Activated naive CD8-positive, alpha-beta T cell treated with anti-CD3 and anti-CD28 coated beads, Interleukin-2, amount 50 U/mL, for 24 hours (primary cell): ENCODE data around the gene SPRR3.

Experiments
- ATAC-seq: fragments of 150-1000 bp; cut with Tn5 transposase; one replicate; pipeline ENCODE4 v1.10.0; 2021
- DNase-seq: peaks from one replicate; pipeline ENCODE4 v3.0.0; 2021
- H3K27ac Mint-ChIP-seq: one replicate; pipeline ENCODE4 v1.8.0; 2021; ENCODE audit warnings: mild to moderate bottlenecking, mixed read lengths
- H3K27me3 Mint-ChIP-seq: one replicate; pipeline ENCODE4 v1.8.0; 2021; ENCODE audit warnings: mixed read lengths
- H3K36me3 Mint-ChIP-seq: one replicate; pipeline ENCODE4 v1.8.0; 2021; ENCODE audit warnings: low read depth, mixed read lengths
- H3K4me1 Mint-ChIP-seq: one replicate; pipeline ENCODE4 v1.8.0; 2021; ENCODE audit warnings: mixed read lengths
- H3K4me3 Mint-ChIP-seq: one replicate; pipeline ENCODE4 v1.8.0; 2021; ENCODE audit warnings: mild to moderate bottlenecking, moderate library complexity, mixed read lengths
- H3K9me3 Mint-ChIP-seq: one replicate; pipeline ENCODE4 v1.8.0; 2021; ENCODE audit warnings: mixed read lengths

SPRR3 gene

GRCh38 chr1:153001382-153001781 is at the start of gene SPRR3:
Gene SPRR3, plus strand, starts transcription at chr1:153001749. Its CDS starts 1,272 bp downstream, at chr1:153003021.
- Mint-ChIP-seq H3K4me1 (no peaks in the 10 kb centered on the region), H3K4me3 (no peak within 1 kb of the TSS), H3K36me3 (no peaks in the 10 kb centered on the region), H3K27ac (no peak within 1 kb of the TSS), H3K27me3 (peaks cover 16% of the 10 kb centered on the region), H3K9me3 (no peaks in the 10 kb centered on the region)
- ATAC-seq (no peak), DNase-seq (no peak)

- H3K36me3 Mint-ChIP-seq, result no peaks in the 10 kb centered on the region
- ATAC-seq, result no peak
These were observed 47.8 kb upstream of the SPRR3 start for GRCh38 chr1:152953761-152954160.

GRCh38 chr1:152954436-152954835 is 47.1 kb upstream of the SPRR3 start:
- no peak overlapping the region for H3K27ac Mint-ChIP-seq
- H3K27me3 Mint-ChIP-seq, result peaks cover 3% of the 10 kb centered on the region
- H3K4me3 Mint-ChIP-seq, result no peak overlapping the region
- no peak for ATAC-seq
- no peaks in the 10 kb centered on the region for H3K4me1 Mint-ChIP-seq
- no peaks in the 10 kb centered on the region for H3K36me3 Mint-ChIP-seq
- peaks cover 4% of the 10 kb centered on the region for H3K9me3 Mint-ChIP-seq
- no peak for DNase-seq

More at GRCh38 chr1:152953761-152954160, 47.8 kb upstream of the SPRR3 start:
- no peak overlapping the region for H3K27ac Mint-ChIP-seq
- no peak overlapping the region for H3K4me3 Mint-ChIP-seq
- H3K9me3 Mint-ChIP-seq, result peaks cover 4% of the 10 kb centered on the region
- no peak for DNase-seq
- no peaks in the 10 kb centered on the region for H3K4me1 Mint-ChIP-seq
- peaks cover 3% of the 10 kb centered on the region for H3K27me3 Mint-ChIP-seq

GRCh38 chr1:152957561-152957960 is 44.0 kb upstream of the SPRR3 start:
- no peaks in the 10 kb centered on the region for H3K36me3 Mint-ChIP-seq
- H3K27ac Mint-ChIP-seq, result no peak overlapping the region
- H3K27me3 Mint-ChIP-seq, result no peaks in the 10 kb centered on the region
- no peak overlapping the region for H3K4me3 Mint-ChIP-seq
- peaks cover 4% of the 10 kb centered on the region for H3K9me3 Mint-ChIP-seq
- DNase-seq (no peak), ATAC-seq (no peak)
- H3K4me1 Mint-ChIP-seq, result no peaks in the 10 kb centered on the region

GRCh38 chr1:152959273-152959672 is 42.3 kb upstream of the SPRR3 start:
- no peak overlapping the region for H3K4me3 Mint-ChIP-seq
- H3K9me3 Mint-ChIP-seq, result peaks cover 4% of the 10 kb centered on the region
- DNase-seq (no peak), ATAC-seq (no peak)
- no peak overlapping the region for H3K27ac Mint-ChIP-seq
- no peaks in the 10 kb centered on the region for H3K36me3 Mint-ChIP-seq
- no peaks in the 10 kb centered on the region for H3K27me3 Mint-ChIP-seq
- no peaks in the 10 kb centered on the region for H3K4me1 Mint-ChIP-seq

GRCh38 chr1:152959801-152960451 is 41.6 kb upstream of the SPRR3 start:
- H3K27ac Mint-ChIP-seq, result no peak overlapping the region
- ATAC-seq (no peak), DNase-seq (no peak)
- H3K36me3 Mint-ChIP-seq, result no peaks in the 10 kb centered on the region
- no peaks in the 10 kb centered on the region for H3K4me1 Mint-ChIP-seq
- H3K9me3 Mint-ChIP-seq, result peaks cover 2% of the 10 kb centered on the region
- no peaks in the 10 kb centered on the region for H3K27me3 Mint-ChIP-seq
- no peak overlapping the region for H3K4me3 Mint-ChIP-seq

GRCh38 chr1:152960452-152961044 is 41.0 kb upstream of the SPRR3 start:
- no peak for DNase-seq
- no peaks in the 10 kb centered on the region for H3K27me3 Mint-ChIP-seq
- H3K36me3 Mint-ChIP-seq, result no peaks in the 10 kb centered on the region
- no peak overlapping the region for H3K4me3 Mint-ChIP-seq
- H3K4me1 Mint-ChIP-seq, result no peaks in the 10 kb centered on the region
- H3K27ac Mint-ChIP-seq, result no peak overlapping the region
- H3K9me3 Mint-ChIP-seq, result no peaks in the 10 kb centered on the region
- no peak for ATAC-seq

GRCh38 chr1:152961226-152961891 is 40.2 kb upstream of the SPRR3 start:
- Mint-ChIP-seq H3K36me3 (no peaks in the 10 kb centered on the region), H3K27me3 (no peaks in the 10 kb centered on the region), H3K9me3 (no peaks in the 10 kb centered on the region), H3K27ac (no peak overlapping the region), H3K4me3 (no peak overlapping the region), H3K4me1 (no peaks in the 10 kb centered on the region)
- ATAC-seq (no peak), DNase-seq (no peak)

- Mint-ChIP-seq H3K9me3 (no peaks in the 10 kb centered on the region), H3K36me3 (no peaks in the 10 kb centered on the region), H3K27me3 (peaks cover 6% of the 10 kb centered on the region), H3K4me1 (no peaks in the 10 kb centered on the region), H3K4me3 (no peak overlapping the region), H3K27ac (no peak overlapping the region)
- no peak for ATAC-seq
- DNase-seq, result no peak
These were observed 38.6 kb upstream of the SPRR3 start for GRCh38 chr1:152962876-152963415.

GRCh38 chr1:152964536-152964935 is 37.0 kb upstream of the SPRR3 start:
- Mint-ChIP-seq H3K9me3 (no peaks in the 10 kb centered on the region), H3K27ac (no peak overlapping the region), H3K27me3 (peaks cover 6% of the 10 kb centered on the region), H3K4me1 (no peaks in the 10 kb centered on the region), H3K36me3 (no peaks in the 10 kb centered on the region), H3K4me3 (no peak overlapping the region)
- DNase-seq, result no peak
- ATAC-seq, result no peak

GRCh38 chr1:152965853-152966252 is 35.7 kb upstream of the SPRR3 start:
- Mint-ChIP-seq H3K4me1 (no peaks in the 10 kb centered on the region), H3K27me3 (peaks cover 6% of the 10 kb centered on the region), H3K4me3 (no peak overlapping the region), H3K36me3 (no peaks in the 10 kb centered on the region), H3K9me3 (no peaks in the 10 kb centered on the region), H3K27ac (no peak overlapping the region)
- no peak for ATAC-seq
- DNase-seq, result no peak

- Mint-ChIP-seq H3K9me3 (no peaks in the 10 kb centered on the region), H3K27ac (no peak overlapping the region), H3K4me3 (no peak overlapping the region), H3K36me3 (no peaks in the 10 kb centered on the region), H3K4me1 (no peaks in the 10 kb centered on the region), H3K27me3 (peaks cover 6% of the 10 kb centered on the region)
- ATAC-seq (no peak), DNase-seq (no peak)
These were observed 34.3 kb upstream of the SPRR3 start for GRCh38 chr1:152967201-152967600.

- Mint-ChIP-seq H3K4me1 (no peaks in the 10 kb centered on the region), H3K4me3 (no peak overlapping the region), H3K9me3 (no peaks in the 10 kb centered on the region), H3K27ac (no peak overlapping the region), H3K36me3 (no peaks in the 10 kb centered on the region), H3K27me3 (peaks cover 6% of the 10 kb centered on the region)
- ATAC-seq (no peak), DNase-seq (no peak)
These were observed 33.3 kb upstream of the SPRR3 start for GRCh38 chr1:152968248-152968647.

GRCh38 chr1:152969036-152969435 is 32.5 kb upstream of the SPRR3 start:
- peaks cover 6% of the 10 kb centered on the region for H3K27me3 Mint-ChIP-seq
- no peaks in the 10 kb centered on the region for H3K9me3 Mint-ChIP-seq
- no peak overlapping the region for H3K4me3 Mint-ChIP-seq
- DNase-seq (no peak), ATAC-seq (no peak)
- no peaks in the 10 kb centered on the region for H3K36me3 Mint-ChIP-seq
- no peak overlapping the region for H3K27ac Mint-ChIP-seq
- no peaks in the 10 kb centered on the region for H3K4me1 Mint-ChIP-seq

- Mint-ChIP-seq H3K4me3 (no peak within 1 kb of the TSS), H3K4me1 (no peaks in the 10 kb centered on the region), H3K27ac (no peak within 1 kb of the TSS), H3K27me3 (peaks cover 13% of the 10 kb centered on the region), H3K36me3 (no peaks in the 10 kb centered on the region), H3K9me3 (no peaks in the 10 kb centered on the region)
- ATAC-seq (no peak), DNase-seq (no peak)
These were observed 31.1 kb upstream of the SPRR3 start, which contains the start of gene SPRR4 for GRCh38 chr1:152970495-152970894. Gene SPRR4, plus strand, starts transcription at chr1:152970648. Its CDS starts 1,243 bp downstream, at chr1:152971891.
